Measurements from ENCODE around the gene EEFSEC. TPM values are rescaled to one million over a fixed set of nuclear protein-coding genes. Genes with fewer than 3 reads are reported as not detected.

The EEFSEC gene
- total RNA-seq, 1 donor from 2014 or later = 6.1 TPM

GRCh38 chr3:128123538-128124368, 29.5 kb upstream of the EEFSEC start, which contains the start of gene RUVBL1:
RUVBL1 (minus strand) TSS chr3:128123812; CDS start chr3:128123724, 88 bp downstream.
- H3K27me3 Mint-ChIP-seq (ENCODE audit: low read depth, unreplicated experiment) = peaks cover 3% of the 10 kb centered on the region
- H3K27me3 ChIP-seq (ENCODE audit: insufficient read depth, low read length) = no peaks in the 10 kb centered on the region
- H3K36me3 Mint-ChIP-seq (ENCODE audit: low read depth, unreplicated experiment) = no peaks in the 10 kb centered on the region
- H3K4me1 Mint-ChIP-seq (ENCODE audit: low read depth, unreplicated experiment) = peaks cover 3% of the 10 kb centered on the region
- peak within 1 kb of the TSS; percentile 88 for H3K9ac ChIP-seq (ENCODE audit: low read length)
- no peaks in the 10 kb centered on the region for H3K9me3 Mint-ChIP-seq (ENCODE audit: unreplicated experiment)
- H3K4me3 ChIP-seq (ENCODE audit: insufficient read depth, low read depth, low read length) = peak within 1 kb of the TSS; percentile 96
- peaks cover 12% of the 10 kb centered on the region for H3K4me1 ChIP-seq (ENCODE audit: insufficient read depth, low read length)
- H3K27ac ChIP-seq (ENCODE audit: low read depth, low read length) = peak within 1 kb of the TSS; percentile 86
- H3K27ac Mint-ChIP-seq (ENCODE audit: unreplicated experiment) = peak within 1 kb of the TSS; percentile 93
- H3K36me3 ChIP-seq (ENCODE audit: insufficient read depth, low read length) = no peaks in the 10 kb centered on the region
- FAIRE-seq (no peak), DNase-seq (ENCODE audit: low read depth) (peak; percentile 95)
- H4K20me1 ChIP-seq (ENCODE audit: insufficient read depth, low read length) = no peaks in the 10 kb centered on the region
- H2AFZ ChIP-seq (ENCODE audit: low read depth, low read length) = peak within 1 kb of the TSS; percentile 97
- peak within 1 kb of the TSS; percentile 85 for H3K4me2 ChIP-seq (ENCODE audit: low read length)
- TF ChIP-seq, protein P1, sequence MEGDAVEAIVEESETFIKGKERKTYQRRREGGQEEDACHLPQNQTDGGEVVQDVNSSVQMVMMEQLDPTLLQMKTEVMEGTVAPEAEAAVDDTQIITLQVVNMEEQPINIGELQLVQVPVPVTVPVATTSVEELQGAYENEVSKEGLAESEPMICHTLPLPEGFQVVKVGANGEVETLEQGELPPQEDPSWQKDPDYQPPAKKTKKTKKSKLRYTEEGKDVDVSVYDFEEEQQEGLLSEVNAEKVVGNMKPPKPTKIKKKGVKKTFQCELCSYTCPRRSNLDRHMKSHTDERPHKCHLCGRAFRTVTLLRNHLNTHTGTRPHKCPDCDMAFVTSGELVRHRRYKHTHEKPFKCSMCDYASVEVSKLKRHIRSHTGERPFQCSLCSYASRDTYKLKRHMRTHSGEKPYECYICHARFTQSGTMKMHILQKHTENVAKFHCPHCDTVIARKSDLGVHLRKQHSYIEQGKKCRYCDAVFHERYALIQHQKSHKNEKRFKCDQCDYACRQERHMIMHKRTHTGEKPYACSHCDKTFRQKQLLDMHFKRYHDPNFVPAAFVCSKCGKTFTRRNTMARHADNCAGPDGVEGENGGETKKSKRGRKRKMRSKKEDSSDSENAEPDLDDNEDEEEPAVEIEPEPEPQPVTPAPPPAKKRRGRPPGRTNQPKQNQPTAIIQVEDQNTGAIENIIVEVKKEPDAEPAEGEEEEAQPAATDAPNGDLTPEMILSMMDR (IDR thresholded peaks at IDR 0.05; ENCODE audit: insufficient read depth, low read depth, low read length) = no peak
- TF ChIP-seq EZH2 (IDR thresholded peaks at IDR 0.05; ENCODE audit: insufficient read depth, low read length) = no peak
- no peaks in the 10 kb centered on the region for H3K9me3 ChIP-seq (ENCODE audit: insufficient read depth, low read depth, low read length)
- peaks cover 18% of the 10 kb centered on the region for H3K79me2 ChIP-seq (ENCODE audit: insufficient read depth, low read length)
- H3K4me3 Mint-ChIP-seq (ENCODE audit: unreplicated experiment) = peak within 1 kb of the TSS; percentile 98

DNA sequence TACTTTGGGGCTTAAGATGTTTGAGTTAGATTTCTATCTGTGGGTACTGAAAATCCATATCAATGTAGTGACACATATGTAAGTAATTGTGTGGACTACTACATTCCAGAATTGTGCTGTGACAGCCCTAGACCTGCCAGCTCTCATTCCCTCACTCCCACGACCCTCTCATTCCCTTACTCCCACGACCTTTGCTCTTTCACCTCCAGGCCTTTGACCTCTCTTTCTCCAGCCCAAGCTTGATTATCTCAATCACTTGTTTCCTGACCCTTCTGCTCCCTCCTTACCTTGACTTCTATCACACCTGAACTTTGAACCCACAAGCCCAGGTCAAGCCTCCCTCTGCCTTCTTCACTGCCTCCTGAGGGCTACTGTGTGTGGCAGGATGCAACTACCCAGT, 26.0 kb upstream of the EEFSEC start:
- Mint-ChIP-seq H3K4me3 (ENCODE audit: unreplicated experiment) (no peak overlapping the region), H3K27me3 (ENCODE audit: low read depth, unreplicated experiment) (peaks cover 11% of the 10 kb centered on the region), H3K27ac (ENCODE audit: unreplicated experiment) (no peak overlapping the region), H3K9me3 (ENCODE audit: unreplicated experiment) (no peaks in the 10 kb centered on the region), H3K4me1 (ENCODE audit: low read depth, unreplicated experiment) (no peaks in the 10 kb centered on the region), H3K36me3 (ENCODE audit: low read depth, unreplicated experiment) (no peaks in the 10 kb centered on the region)
- TF ChIP-seq, protein P1 (IDR thresholded peaks at IDR 0.05; ENCODE audit: insufficient read depth, low read depth, low read length) = no peak
- TF ChIP-seq EZH2 (IDR thresholded peaks at IDR 0.05; ENCODE audit: insufficient read depth, low read length) = no peak
- no peaks in the 10 kb centered on the region for H3K27me3 ChIP-seq (ENCODE audit: insufficient read depth, low read length)
- no peaks in the 10 kb centered on the region for H3K9me3 ChIP-seq (ENCODE audit: insufficient read depth, low read depth, low read length)
- no peak overlapping the region for H3K27ac ChIP-seq (ENCODE audit: low read depth, low read length)
- peaks cover 12% of the 10 kb centered on the region for H3K4me1 ChIP-seq (ENCODE audit: insufficient read depth, low read length)
- no peaks in the 10 kb centered on the region for H3K36me3 ChIP-seq (ENCODE audit: insufficient read depth, low read length)
- peaks cover 13% of the 10 kb centered on the region for H3K79me2 ChIP-seq (ENCODE audit: insufficient read depth, low read length)
- no peak overlapping the region for H3K4me2 ChIP-seq (ENCODE audit: low read length)
- FAIRE-seq (no peak), DNase-seq (ENCODE audit: low read depth) (no peak)
- H2AFZ ChIP-seq (ENCODE audit: low read depth, low read length) = no peak overlapping the region
- H4K20me1 ChIP-seq (ENCODE audit: insufficient read depth, low read length) = no peaks in the 10 kb centered on the region
- H3K4me3 ChIP-seq (ENCODE audit: insufficient read depth, low read depth, low read length) = no peak overlapping the region
- no peak overlapping the region for H3K9ac ChIP-seq (ENCODE audit: low read length)

DNA sequence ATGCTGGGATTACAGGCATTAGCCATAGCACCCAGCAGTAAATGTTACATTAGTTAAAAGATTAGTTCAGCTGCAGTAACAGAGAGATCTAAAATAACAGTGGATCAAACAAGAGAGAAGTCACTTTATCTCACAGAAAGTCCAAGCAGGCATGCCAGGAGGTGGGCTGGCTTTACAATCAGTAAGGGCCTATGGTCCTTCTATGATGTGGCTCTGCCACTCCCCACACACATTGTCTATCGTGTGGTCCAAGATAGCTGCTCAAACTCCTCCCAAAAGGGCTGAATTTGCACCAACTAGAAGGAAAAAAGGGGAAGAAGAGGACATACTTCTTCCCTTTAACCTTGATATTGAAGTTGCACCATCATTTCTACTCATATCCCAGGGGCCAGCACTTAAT, 25.0 kb upstream of the EEFSEC start:
- Histone ChIP-seq H3K9me3 (ENCODE audit: insufficient read depth, low read depth, low read length) (no peaks in the 10 kb centered on the region), H3K4me1 (ENCODE audit: insufficient read depth, low read length) (peaks cover 4% of the 10 kb centered on the region), H2AFZ (ENCODE audit: low read depth, low read length) (no peak overlapping the region), H3K4me2 (ENCODE audit: low read length) (no peak overlapping the region), H3K27me3 (ENCODE audit: insufficient read depth, low read length) (no peaks in the 10 kb centered on the region), H3K27ac (ENCODE audit: low read depth, low read length) (no peak overlapping the region), H3K79me2 (ENCODE audit: insufficient read depth, low read length) (peaks cover 3% of the 10 kb centered on the region), H3K36me3 (ENCODE audit: insufficient read depth, low read length) (no peaks in the 10 kb centered on the region), H3K4me3 (ENCODE audit: insufficient read depth, low read depth, low read length) (no peak overlapping the region), H3K9ac (ENCODE audit: low read length) (no peak overlapping the region), H4K20me1 (ENCODE audit: insufficient read depth, low read length) (no peaks in the 10 kb centered on the region)
- H3K9me3 Mint-ChIP-seq (ENCODE audit: unreplicated experiment) = no peaks in the 10 kb centered on the region
- H3K4me3 Mint-ChIP-seq (ENCODE audit: unreplicated experiment) = no peak overlapping the region
- H3K36me3 Mint-ChIP-seq (ENCODE audit: low read depth, unreplicated experiment) = no peaks in the 10 kb centered on the region
- no peak for TF ChIP-seq EZH2 (IDR thresholded peaks at IDR 0.05; ENCODE audit: insufficient read depth, low read length)
- TF ChIP-seq, protein P1 (IDR thresholded peaks at IDR 0.05; ENCODE audit: insufficient read depth, low read depth, low read length) = no peak
- no peak overlapping the region for H3K27ac Mint-ChIP-seq (ENCODE audit: unreplicated experiment)
- FAIRE-seq = no peak
- H3K4me1 Mint-ChIP-seq (ENCODE audit: low read depth, unreplicated experiment) = no peaks in the 10 kb centered on the region
- peaks cover 11% of the 10 kb centered on the region for H3K27me3 Mint-ChIP-seq (ENCODE audit: low read depth, unreplicated experiment)
- DNase-seq (ENCODE audit: low read depth) = no peak
